GM12878 (cell line): ENCODE measurements around the gene HEPACAM. TPM values are rescaled to one million over a fixed set of nuclear protein-coding genes. Genes with fewer than 3 reads are reported as not detected.

ENCODE experiments used
- ATAC-seq: fragments of 200-7000 bp; cut with Tn5 transposase; 3 replicates; pipeline ENCODE4 v1.9.1; 2020; ENCODE audit warnings: mild to moderate bottlenecking, moderate library complexity
- Bru-seq: library from RNA; stranded (reverse); fragments of 400-500 nt; gene quantifications from one replicate; lab custom pipeline; 2021; lab: Mats Ljungman, UMichigan
- BruChase-seq, 2 experiments: library from RNA; stranded (reverse); fragments of 400-500 nt; gene quantifications; one replicate each; lab custom pipeline; 2021; lab: Mats Ljungman, UMichigan
- BruUV-seq: library from RNA; stranded (reverse); fragments of 400-500 nt; replicated peaks from 2 replicates; lab custom pipeline; 2021; lab: Mats Ljungman, UMichigan
- CTCF ChIA-PET: fragments of 300-600 bp; sonication (Branson Sonifier 250); formaldehyde crosslinking; extraction: SDS; loops from one replicate; lab custom pipeline; 2021; ENCODE audit warnings: inconsistent platforms; lab: Yijun Ruan, JAX
- POLR2A ChIA-PET: fragments of 350-600 bp; formaldehyde crosslinking; extraction: SDS; loops from one replicate; lab custom pipeline; 2021; ENCODE audit warnings: inconsistent platforms; lab: Charles Lee
- RAD21 ChIA-PET: fragments of 300-600 bp; sonication (Branson Sonifier 250); formaldehyde crosslinking; loops from one replicate; lab custom pipeline; 2023; ENCODE audit warnings: antibody characterized with exemption; ENCODE audit not compliant: unreplicated experiment; lab: Charles Lee
- SMC1A ChIA-PET: fragments of 300-600 bp; sonication (Branson Sonifier 250); formaldehyde crosslinking; loops from one replicate; lab custom pipeline; 2023; ENCODE audit not compliant: unreplicated experiment, uncharacterized antibody; lab: Charles Lee
- DNase-seq: peaks from one replicate; pipeline ENCODE4 v3.0.0-alpha.2; 2011; ENCODE audit warnings: low read depth, low spot score
- FAIRE-seq: peaks from 3 replicates; lab custom pipeline; 2011; peaks lifted over from hg19 to GRCh38; lab: Jason Lieb, UNC
- H2AFZ ChIP-seq: 2 replicates; pipeline ENCODE4 v1.6.0; 2011; ENCODE audit warnings: low read depth, low read length, control low read depth; ENCODE audit not compliant: control insufficient read depth
- H3K27ac ChIP-seq: 2 replicates; pipeline ENCODE4 v1.5.1; 2011; ENCODE audit warnings: control low read depth; ENCODE audit not compliant: control insufficient read depth, insufficient read depth
- H3K27me3 ChIP-seq, 2 experiments: replicated peaks in 1 of 2; 2 replicates each; pipeline versions ENCODE4 v1.6.0 to v1.6.1; 2011; ENCODE audit warnings: low read length in 1 of 2; ENCODE audit not compliant: control insufficient read depth in 2 of 2, insufficient read depth in 2 of 2
- H3K36me3 ChIP-seq, 2 experiments: 2 replicates each; pipeline ENCODE4 v1.5.1; 2011; ENCODE audit warnings: low read length in 1 of 2; ENCODE audit not compliant: control insufficient read depth in 2 of 2, insufficient read depth in 2 of 2
- H3K4me1 ChIP-seq: 2 replicates; pipeline ENCODE4 v1.6.1; 2011; ENCODE audit warnings: mild to moderate bottlenecking, low read length, moderate library complexity, mixed read lengths; ENCODE audit not compliant: control insufficient read depth, insufficient read depth
- H3K4me2 ChIP-seq: 2 replicates; pipeline ENCODE4 v1.6.0; 2011; ENCODE audit warnings: control low read depth; ENCODE audit not compliant: control insufficient read depth, insufficient read depth
- H3K4me3 ChIP-seq: fragments of 200-600 bp; sonication (generic); 2 replicates; pipeline ENCODE4 v1.5.1; 2016
- H3K79me2 ChIP-seq: 2 replicates; pipeline ENCODE4 v1.6.0; 2011; ENCODE audit warnings: low read length; ENCODE audit not compliant: control insufficient read depth, insufficient read depth
- H3K9ac ChIP-seq: 2 replicates; pipeline ENCODE4 v1.8.0; 2011; ENCODE audit warnings: low read length, control low read depth, mixed read lengths; ENCODE audit not compliant: control insufficient read depth, insufficient read depth
- H3K9me3 ChIP-seq: replicated peaks from 3 replicates; pipeline ENCODE4 v1.5.1; 2011; ENCODE audit warnings: mild to moderate bottlenecking, low read length; ENCODE audit not compliant: control insufficient read depth, insufficient read depth
- H4K20me1 ChIP-seq: 2 replicates; pipeline ENCODE4 v1.6.0; 2011; ENCODE audit not compliant: control insufficient read depth, insufficient read depth
- ATF2 ChIP-seq: IDR thresholded peaks from 2 replicates; pipeline ENCODE4 v1.6.1; 2012; ENCODE audit warnings: low read length, inconsistent platforms
- BCL3 ChIP-seq: IDR thresholded peaks from 2 replicates; pipeline ENCODE4 v1.6.1; 2011; ENCODE audit warnings: borderline replicate concordance, low read depth, mild to moderate bottlenecking, moderate library complexity, low read length; ENCODE audit not compliant: insufficient read depth, poor library complexity, severe bottlenecking
- CBX5 ChIP-seq: sonication (generic); IDR thresholded peaks from 2 replicates; pipeline ENCODE4 v1.6.1; 2016; ENCODE audit warnings: low read depth, moderate library complexity, mild to moderate bottlenecking, inconsistent platforms
- IRF4 ChIP-seq: IDR thresholded peaks from 2 replicates; pipeline ENCODE4 v1.6.1; 2011; ENCODE audit warnings: low read depth, low read length
- PAX5 ChIP-seq: IDR thresholded peaks from 2 replicates; pipeline ENCODE4 v1.6.1; 2011; ENCODE audit warnings: low read depth, low read length, borderline replicate concordance
- POLR2AphosphoS2 ChIP-seq: IDR thresholded peaks from 2 replicates; pipeline ENCODE4 v1.6.1; 2011; ENCODE audit warnings: low read depth, mild to moderate bottlenecking, low read length, improper control_type of control experiment, moderate library complexity
- RBBP5 ChIP-seq: fragments of 200-600 bp; sonication (generic); conservative IDR thresholded peaks from 2 replicates; pipeline ENCODE4 v1.6.1; 2016
- RELA ChIP-seq: fragments of 450-650 bp; IDR thresholded peaks from 2 replicates; pipeline ENCODE4 v1.8.0; 2014; ENCODE audit warnings: borderline replicate concordance; ENCODE audit not compliant: partially characterized antibody
- STAT3 ChIP-seq: IDR thresholded peaks from 2 replicates; pipeline ENCODE4 v1.6.1; 2011; ENCODE audit warnings: low read depth, low read length, improper control_type of control experiment
- TCF7 ChIP-seq: IDR thresholded peaks from 2 replicates; pipeline ENCODE4 v1.6.1; 2014; ENCODE audit warnings: antibody characterized with exemption, borderline replicate concordance
- YBX1 ChIP-seq: fragments of 450-650 bp; IDR thresholded peaks from 2 replicates; pipeline ENCODE4 v1.6.1; 2016; ENCODE audit warnings: antibody characterized with exemption
- ZNF24 ChIP-seq: fragments of 450-650 bp; IDR thresholded peaks from 2 replicates; pipeline ENCODE4 v1.6.1; 2017; ENCODE audit warnings: antibody characterized with exemption, mild to moderate bottlenecking
- ZNF274 ChIP-seq: IDR thresholded peaks from one replicate; pipeline ENCODE4 v1.8.0; 2011; ENCODE audit not compliant: insufficient read length, insufficient read depth
- ZNF384 ChIP-seq: IDR thresholded peaks from 2 replicates; pipeline ENCODE4 v1.6.1; 2012; ENCODE audit warnings: low read depth, mild to moderate bottlenecking, low read length, improper control_type of control experiment, borderline replicate concordance
- WGBS: methylation state at CpG from one replicate; pipeline ENCODE4 v1.1.6; 2016; ENCODE audit warnings: low lambda C conversion rate; ENCODE audit not compliant: insufficient replicate concordance, insufficient coverage; ENCODE audit errors: missing lambda C conversion rate; 5-methylcytosine and 5-hydroxymethylcytosine counted together
- in situ Hi-C: fragments of 300-500 bp; cut with MboI; formaldehyde crosslinking; loops from 9 replicates; pipeline ENCODE4 v1.14.3; 2018; ENCODE audit warnings: mixed read lengths
- intact Hi-C: fragments of 100-400 bp; cut with micrococcal nuclease; formaldehyde crosslinking; loops from one replicate; pipeline ENCODE4 v1.14.2; 2022; ENCODE audit not compliant: unreplicated experiment
- long read RNA-seq, 2 experiments: library from polyadenylated mRNA; unstranded; transcript quantifications; one replicate each; pipeline ENCODE4 v2.0.0, GENCODE V29; 2019 to 2020
- polyA minus RNA-seq, 3 experiments: library from RNA; depleted of rRNA, polyadenylated mRNA; stranded (reverse); fragments of >200 nt; gene quantifications; 2 replicates each; pipeline ENCODE4 v1.2.3, GENCODE V29; 2011
- polyA plus RNA-seq, 11 experiments: library from polyadenylated mRNA; depleted of rRNA in 4 of 11; unstranded in 6 of 11; stranded (reverse) in 5 of 11; fragments of >200 nt; fragmentation: Nextera tagmentation in 4 of 11; fragmentation: Illumina TruSeq in 1 of 11; extraction: Ambion mirVana in 4 of 11; extraction: Trizol in 1 of 11; gene quantifications; 1 replicate in 1 of 11; 2 replicates in 10 of 11; pipeline versions ENCODE4 v1.2.1 to v1.2.3, GENCODE V29; 2011 to 2016; ENCODE audit warnings: inconsistent platforms in 2 of 11, missing spikeins in 2 of 11, low read depth in 1 of 11
- total RNA-seq, 4 experiments: library from RNA; depleted of rRNA in 3 of 4; stranded (reverse); fragments of >200 nt in 3 of 4; fragmentation: Illumina TruSeq in 1 of 4; extraction: Trizol in 1 of 4; gene quantifications; 2 replicates each; pipeline versions ENCODE4 v1.2.1 to v1.2.3, GENCODE V29; 2013 to 2021
- TF ChIP-seq, protein P1 (sequence below), 3 experiments: IDR thresholded peaks in 2 of 3; conservative IDR thresholded peaks in 1 of 3; 2 replicates each; pipeline ENCODE4 v1.5.1; 2011; ENCODE audit warnings: low read depth in 3 of 3, low read length in 3 of 3, mild to moderate bottlenecking in 3 of 3, control low read depth in 2 of 3, moderate library complexity in 2 of 3, inconsistent platforms in 1 of 3, mixed read lengths in 1 of 3; ENCODE audit not compliant: control insufficient read depth in 2 of 3, insufficient read depth in 1 of 3; ENCODE audit errors: extremely low read depth in 1 of 3

HEPACAM gene
- total RNA-seq (2013; cell fraction: nucleolus; rRNA removed) = not detected in 2 replicates
- not detected in 2 replicates for total RNA-seq (2014; rRNA removed)
- total RNA-seq (2014; rRNA removed; fragmentation: Illumina TruSeq; extraction: Trizol) = not detected in 2 replicates
- total RNA-seq (2021) = 0.08 TPM in 1 of 2 replicates, not detected in the other
- not detected for polyA plus RNA-seq (2011; ENCODE audit: low read depth)
- 0.03 TPM in 1 of 2 replicates, not detected in the other for polyA plus RNA-seq (2011; rRNA removed)
- polyA plus RNA-seq (2011; cell fraction: cytosol; rRNA removed) = 0.05 and 0.09 TPM in 2 replicates
- not detected in 2 replicates for polyA plus RNA-seq (2011; cell fraction: nucleus; rRNA removed)
- polyA plus RNA-seq (2012) = not detected in 2 replicates
- not detected in 2 replicates for polyA plus RNA-seq (2014; fragmentation: Illumina TruSeq; extraction: Trizol)
- not detected for polyA plus RNA-seq (2014; fragmentation: Nextera tagmentation; extraction: Ambion mirVana)
- not detected in 2 replicates for polyA plus RNA-seq (2014; rRNA removed)
- polyA plus RNA-seq (2016; fragmentation: Nextera tagmentation; extraction: Ambion mirVana) = not detected
- polyA minus RNA-seq (2011; rRNA and poly(A)+ RNA removed) = not detected in 2 replicates
- polyA minus RNA-seq (2011; cell fraction: cytosol; rRNA and poly(A)+ RNA removed) = not detected in 2 replicates
- polyA minus RNA-seq (2011; cell fraction: nucleus; rRNA and poly(A)+ RNA removed) = not detected in 2 replicates
- percentile 11 among the genes with signal in this experiment for Bru-seq, nascent RNA
- BruChase-seq, experiment 1, labeled RNA remaining after a 6-hour chase = percentile 16 among the genes with signal in this experiment
- BruChase-seq, experiment 2, labeled RNA remaining after a 2-hour chase = percentile 18 among the genes with signal in this experiment
- long read RNA-seq, experiment 1 = 0 reads
- long read RNA-seq, experiment 2 = 0 reads

- H4K20me1 ChIP-seq = no peaks in the 10 kb centered on the region
- no peak within 1 kb of the TSS for H2AFZ ChIP-seq
- H3K9me3 ChIP-seq = no peaks in the 10 kb centered on the region; the same call in 2 of the 3 replicates
- H3K27ac ChIP-seq = no peak within 1 kb of the TSS
- CTCF ChIA-PET = interaction anchor here (1.0 kb wide), 1 partner anchor 410 kb away, joined by 3 read pairs; no protein-coding TSS in a partner anchor
- POLR2A ChIA-PET = no interaction called here
- no peak for FAIRE-seq
- in situ Hi-C loops (no loop called here), intact Hi-C loops (no loop called here)
- BruUV-seq = no TSS peak
- DNase-seq = no peak
- peaks cover 0 to 4% of the 10 kb centered on the region in 2 experiments for H3K27me3 ChIP-seq
- H3K9ac ChIP-seq = no peak within 1 kb of the TSS
- SMC1A ChIA-PET = interaction anchor here (0.5 kb wide), 1 partner anchor 13 kb away, joined by 4 read pairs; no protein-coding TSS in a partner anchor
- H3K79me2 ChIP-seq = no peaks in the 10 kb centered on the region
- RAD21 ChIA-PET = no interaction called here
- TF ChIP-seq CBX5 (no peak), POLR2AphosphoS2 (no peak), STAT3 (no peak), ZNF274 (no peak), BCL3 (no peak), RELA (no peak), RBBP5 (no peak), ATF2 (no peak), YBX1 (no peak), PAX5 (no peak), TCF7 (no peak), IRF4 (no peak), ZNF24 (no peak), ZNF384 (no peak)
- TF ChIP-seq, protein P1, sequence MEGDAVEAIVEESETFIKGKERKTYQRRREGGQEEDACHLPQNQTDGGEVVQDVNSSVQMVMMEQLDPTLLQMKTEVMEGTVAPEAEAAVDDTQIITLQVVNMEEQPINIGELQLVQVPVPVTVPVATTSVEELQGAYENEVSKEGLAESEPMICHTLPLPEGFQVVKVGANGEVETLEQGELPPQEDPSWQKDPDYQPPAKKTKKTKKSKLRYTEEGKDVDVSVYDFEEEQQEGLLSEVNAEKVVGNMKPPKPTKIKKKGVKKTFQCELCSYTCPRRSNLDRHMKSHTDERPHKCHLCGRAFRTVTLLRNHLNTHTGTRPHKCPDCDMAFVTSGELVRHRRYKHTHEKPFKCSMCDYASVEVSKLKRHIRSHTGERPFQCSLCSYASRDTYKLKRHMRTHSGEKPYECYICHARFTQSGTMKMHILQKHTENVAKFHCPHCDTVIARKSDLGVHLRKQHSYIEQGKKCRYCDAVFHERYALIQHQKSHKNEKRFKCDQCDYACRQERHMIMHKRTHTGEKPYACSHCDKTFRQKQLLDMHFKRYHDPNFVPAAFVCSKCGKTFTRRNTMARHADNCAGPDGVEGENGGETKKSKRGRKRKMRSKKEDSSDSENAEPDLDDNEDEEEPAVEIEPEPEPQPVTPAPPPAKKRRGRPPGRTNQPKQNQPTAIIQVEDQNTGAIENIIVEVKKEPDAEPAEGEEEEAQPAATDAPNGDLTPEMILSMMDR (IDR thresholded peaks at IDR 0.05 in 2 of 3, conservative IDR thresholded peaks at IDR 0.05 in 1 of 3; ENCODE audit: control insufficient read depth in 2 of 3, extremely low read depth in 1 of 3, insufficient read depth in 1 of 3, low read depth in 3 of 3, low read length in 3 of 3) = no peak
- no peaks in the 10 kb centered on the region; the same call in 1 of the 2 replicates for H3K4me1 ChIP-seq
- ATAC-seq = no peak
- WGBS = 53% methylated on average over 15 of the region's 18 CpGs
- no peak within 1 kb of the TSS for H3K4me3 ChIP-seq
- H3K36me3 ChIP-seq = no peaks in the 10 kb centered on the region
- H3K4me2 ChIP-seq = no peak within 1 kb of the TSS
These were observed at the start of gene HEPACAM for GRCh38 chr11:124935548-124936514. Gene HEPACAM (minus strand): TSS chr11:124936047. CDS start chr11:124936006, 41 bp downstream.
